ENCODE measurements around the gene CRYL1. TPM values are rescaled to one million over a fixed set of nuclear protein-coding genes. Genes with fewer than 3 reads are reported as not detected.

The CRYL1 gene
- total and polyA plus RNA-seq, 2 donors, result 18.8 to 31.4 TPM

- no peaks in the 10 kb centered on the region for H3K36me3 ChIP-seq (ENCODE audit: insufficient read depth)
- 69% methylated on average over 3 of the region's 3 CpGs for WGBS
- no peak overlapping the region for H3K4me3 ChIP-seq (ENCODE audit: low read depth, low read length)
- DNase-seq (ENCODE audit: extremely low spot score), result no peak
- H3K27ac ChIP-seq (ENCODE audit: low read depth), result no peak overlapping the region
- H3K4me1 ChIP-seq (ENCODE audit: insufficient read depth), result no peaks in the 10 kb centered on the region
These were observed 144.3 kb downstream of the CRYL1 start for GRCh38 chr13:20381401-20381800.

GRCh38 chr13:20378721-20379120 lies 146.9 kb downstream of the CRYL1 start:
- WGBS, result 73% methylated on average over 6 of the region's 6 CpGs
- no peak for DNase-seq (ENCODE audit: extremely low spot score)
- no peak overlapping the region for H3K4me3 ChIP-seq (ENCODE audit: low read depth, low read length)
- H3K4me1 ChIP-seq (ENCODE audit: insufficient read depth), result no peaks in the 10 kb centered on the region
- H3K27ac ChIP-seq (ENCODE audit: low read depth), result no peak overlapping the region
- no peaks in the 10 kb centered on the region for H3K36me3 ChIP-seq (ENCODE audit: insufficient read depth)

GRCh38 chr13:20377720-20378119 lies 147.9 kb downstream of the CRYL1 start:
- 84% methylated on average over 6 of the region's 6 CpGs for WGBS

GRCh38 chr13:20375871-20376270 lies 149.8 kb downstream of the CRYL1 start:
- H3K27ac ChIP-seq (ENCODE audit: low read depth), result no peak overlapping the region
- no peaks in the 10 kb centered on the region for H3K4me1 ChIP-seq (ENCODE audit: insufficient read depth)
- no peak overlapping the region for H3K4me3 ChIP-seq (ENCODE audit: low read depth, low read length)
- no peak for DNase-seq (ENCODE audit: extremely low spot score)
- H3K36me3 ChIP-seq (ENCODE audit: insufficient read depth), result no peaks in the 10 kb centered on the region
- 96% methylated on average over 6 of the region's 6 CpGs for WGBS

More at GRCh38 chr13:20377720-20378119, 147.9 kb downstream of the CRYL1 start:
- Histone ChIP-seq H3K4me3 (ENCODE audit: low read depth, low read length) (no peak overlapping the region), H3K36me3 (ENCODE audit: insufficient read depth) (no peaks in the 10 kb centered on the region), H3K4me1 (ENCODE audit: insufficient read depth) (no peaks in the 10 kb centered on the region), H3K27ac (ENCODE audit: low read depth) (no peak overlapping the region)
- no peak for DNase-seq (ENCODE audit: extremely low spot score)

- Histone ChIP-seq H3K27ac (ENCODE audit: low read depth) (no peak overlapping the region), H3K36me3 (ENCODE audit: insufficient read depth) (no peaks in the 10 kb centered on the region), H3K4me1 (ENCODE audit: insufficient read depth) (no peaks in the 10 kb centered on the region), H3K4me3 (ENCODE audit: low read depth, low read length) (no peak overlapping the region)
- no peak for DNase-seq (ENCODE audit: extremely low spot score)
These were observed 151.8 kb downstream of the CRYL1 start for GRCh38 chr13:20373861-20374260.

GRCh38 chr13:20371825-20372224 lies 153.8 kb downstream of the CRYL1 start:
- WGBS, result 83% methylated on average over 4 of the region's 4 CpGs
- Histone ChIP-seq H3K4me1 (ENCODE audit: insufficient read depth) (no peaks in the 10 kb centered on the region), H3K36me3 (ENCODE audit: insufficient read depth) (no peaks in the 10 kb centered on the region), H3K27ac (ENCODE audit: low read depth) (no peak overlapping the region), H3K4me3 (ENCODE audit: low read depth, low read length) (no peak overlapping the region)
- DNase-seq (ENCODE audit: extremely low spot score), result no peak

GRCh38 chr13:20370815-20371421 lies 154.7 kb downstream of the CRYL1 start:
- DNase-seq (ENCODE audit: extremely low spot score), result no peak
- 58% methylated on average over 2 of the region's 2 CpGs for WGBS
- no peak overlapping the region for H3K27ac ChIP-seq (ENCODE audit: low read depth)
- H3K36me3 ChIP-seq (ENCODE audit: insufficient read depth), result no peaks in the 10 kb centered on the region
- no peak overlapping the region for H3K4me3 ChIP-seq (ENCODE audit: low read depth, low read length)
- H3K4me1 ChIP-seq (ENCODE audit: insufficient read depth), result no peaks in the 10 kb centered on the region

- no peaks in the 10 kb centered on the region for H3K36me3 ChIP-seq (ENCODE audit: insufficient read depth)
- no peak for DNase-seq (ENCODE audit: extremely low spot score)
- WGBS, result 81% methylated on average over 8 of the region's 8 CpGs
- no peaks in the 10 kb centered on the region for H3K4me1 ChIP-seq (ENCODE audit: insufficient read depth)
- H3K27ac ChIP-seq (ENCODE audit: low read depth), result no peak overlapping the region
- H3K4me3 ChIP-seq (ENCODE audit: low read depth, low read length), result no peak overlapping the region
These were observed 155.7 kb downstream of the CRYL1 start for GRCh38 chr13:20369886-20370361.

- 82% methylated on average over 8 of the region's 8 CpGs for WGBS
- no peak for DNase-seq (ENCODE audit: extremely low spot score)
- no peaks in the 10 kb centered on the region for H3K4me1 ChIP-seq (ENCODE audit: insufficient read depth)
- H3K4me3 ChIP-seq (ENCODE audit: low read depth, low read length), result no peak overlapping the region
- H3K27ac ChIP-seq (ENCODE audit: low read depth), result no peak overlapping the region
- no peaks in the 10 kb centered on the region for H3K36me3 ChIP-seq (ENCODE audit: insufficient read depth)
These were observed 159.6 kb downstream of the CRYL1 start for GRCh38 chr13:20366056-20366455.

GRCh38 chr13:20363603-20364002 lies 162.1 kb downstream of the CRYL1 start:
- 55% methylated on average over 7 of the region's 7 CpGs for WGBS
- no peaks in the 10 kb centered on the region for H3K4me1 ChIP-seq (ENCODE audit: insufficient read depth)

GRCh38 chr13:20363172-20363571 lies 162.5 kb downstream of the CRYL1 start:
- no peaks in the 10 kb centered on the region for H3K4me1 ChIP-seq (ENCODE audit: insufficient read depth)
- no peak overlapping the region for H3K27ac ChIP-seq (ENCODE audit: low read depth)
- H3K36me3 ChIP-seq (ENCODE audit: insufficient read depth), result no peaks in the 10 kb centered on the region
- DNase-seq (ENCODE audit: extremely low spot score), result no peak
- 83% methylated on average over 8 of the region's 8 CpGs for WGBS
- no peak overlapping the region for H3K4me3 ChIP-seq (ENCODE audit: low read depth, low read length)

More at GRCh38 chr13:20363603-20364002, 162.1 kb downstream of the CRYL1 start:
- H3K27ac ChIP-seq (ENCODE audit: low read depth), result no peak overlapping the region
- no peaks in the 10 kb centered on the region for H3K36me3 ChIP-seq (ENCODE audit: insufficient read depth)
- no peak for DNase-seq (ENCODE audit: extremely low spot score)
- H3K4me3 ChIP-seq (ENCODE audit: low read depth, low read length), result no peak overlapping the region

- no peak overlapping the region for H3K27ac ChIP-seq (ENCODE audit: low read depth)
- no peaks in the 10 kb centered on the region for H3K4me1 ChIP-seq (ENCODE audit: insufficient read depth)
- H3K4me3 ChIP-seq (ENCODE audit: low read depth, low read length), result no peak overlapping the region
- no peak for DNase-seq (ENCODE audit: extremely low spot score)
- whole genome bisulfite sequencing, result 85% methylated on average over 17 of the region's 17 CpGs
- H3K36me3 ChIP-seq (ENCODE audit: insufficient read depth), result no peaks in the 10 kb centered on the region
These were observed 163.1 kb downstream of the CRYL1 start for GRCh38 chr13:20362484-20363041.

- no peak overlapping the region for H3K4me3 ChIP-seq (ENCODE audit: low read depth, low read length)
- 83% methylated on average over 5 of the region's 5 CpGs for WGBS
- H3K4me1 ChIP-seq (ENCODE audit: insufficient read depth), result no peaks in the 10 kb centered on the region
- H3K27ac ChIP-seq (ENCODE audit: low read depth), result no peak overlapping the region
- no peak for DNase-seq (ENCODE audit: extremely low spot score)
- no peaks in the 10 kb centered on the region for H3K36me3 ChIP-seq (ENCODE audit: insufficient read depth)
These were observed 164.7 kb downstream of the CRYL1 start for GRCh38 chr13:20360835-20361412.

GRCh38 chr13:20360041-20360491 lies 165.6 kb downstream of the CRYL1 start:
- no peak overlapping the region for H3K27ac ChIP-seq (ENCODE audit: low read depth)
- WGBS, result 44% methylated on average over 3 of the region's 3 CpGs
- H3K4me3 ChIP-seq (ENCODE audit: low read depth, low read length), result no peak overlapping the region
- DNase-seq (ENCODE audit: extremely low spot score), result no peak
- H3K4me1 ChIP-seq (ENCODE audit: insufficient read depth), result no peaks in the 10 kb centered on the region
- no peaks in the 10 kb centered on the region for H3K36me3 ChIP-seq (ENCODE audit: insufficient read depth)
